Panc1 (cell line): ENCODE measurements around the gene DAD1.

Experiments used
- CTCF ChIP-seq: fragments of 450-650 bp; IDR thresholded peaks from 2 replicates; pipeline ENCODE4 v1.5.1; 2017; ENCODE audit warnings: mild to moderate bottlenecking
- POLR2AphosphoS5 ChIP-seq: IDR thresholded peaks from 2 replicates; pipeline ENCODE4 v1.6.1; 2012; ENCODE audit warnings: mild to moderate bottlenecking, low read depth, low read length, moderate library complexity
- SIN3A ChIP-seq: IDR thresholded peaks from 2 replicates; pipeline ENCODE4 v1.6.1; 2012; ENCODE audit warnings: low read depth, mild to moderate bottlenecking, low read length, moderate library complexity, borderline replicate concordance; ENCODE audit not compliant: insufficient read depth
- TCF7L2 ChIP-seq: IDR thresholded peaks from 2 replicates; pipeline ENCODE4 v1.6.1; 2011; ENCODE audit warnings: mild to moderate bottlenecking, low read depth, low read length, inconsistent platforms

- no peak for TF ChIP-seq CTCF
- TF ChIP-seq POLR2AphosphoS5, result no peak
- no peak for TF ChIP-seq TCF7L2
- TF ChIP-seq SIN3A, result no peak
Measured at GRCh38 chr14:22524115-22524783, 64.8 kb downstream of the DAD1 start.
